ENCODE data around the gene PNPLA6.
A peak's percentile ranks its signal among the peaks of the same experiment; 100 is the strongest.

Gene PNPLA6

GRCh38 chr19:7535047-7535997, at the start of gene PNPLA6:
Gene PNPLA6 (plus strand): TSS chr19:7535717. CDS start chr19:7535789, 72 bp downstream.
- DNase-seq: peak; percentile 89

- no peak for DNase-seq
Measured at GRCh38 chr19:7486923-7487322, 48.6 kb upstream of the PNPLA6 start.

- DNase-seq: peak; percentile 74
Measured at GRCh38 chr19:7488736-7489353, 46.7 kb upstream of the PNPLA6 start, which contains the start of gene PEX11G. Gene PEX11G (minus strand): TSS chr19:7489035. CDS start chr19:7489010, 25 bp downstream.

- no peak for DNase-seq
Measured at GRCh38 chr19:7489609-7490044, 45.9 kb upstream of the PNPLA6 start.

- no peak for DNase-seq
Measured at GRCh38 chr19:7492142-7492541, 43.4 kb upstream of the PNPLA6 start.

GRCh38 chr19:7492558-7492957, 43.0 kb upstream of the PNPLA6 start:
- DNase-seq: no peak

GRCh38 chr19:7494416-7495098, 41.0 kb upstream of the PNPLA6 start:
- no peak for DNase-seq

GRCh38 chr19:7497292-7497691, 38.2 kb upstream of the PNPLA6 start:
- no peak for DNase-seq

GRCh38 chr19:7500811-7501450, 34.6 kb upstream of the PNPLA6 start:
- DNase-seq: peak; percentile 48

GRCh38 chr19:7502552-7502951, 33.0 kb upstream of the PNPLA6 start:
- no peak for DNase-seq

GRCh38 chr19:7504684-7505083, 30.8 kb upstream of the PNPLA6 start:
- no peak for DNase-seq

GRCh38 chr19:7505288-7505681, 30.2 kb upstream of the PNPLA6 start:
- DNase-seq: no peak

GRCh38 chr19:7505682-7506384, 29.7 kb upstream of the PNPLA6 start:
- no peak for DNase-seq

GRCh38 chr19:7506385-7507328, 28.9 kb upstream of the PNPLA6 start:
- DNase-seq: peak; percentile 38

- no peak for DNase-seq
Measured at GRCh38 chr19:7507884-7508283, 27.6 kb upstream of the PNPLA6 start.

GRCh38 chr19:7509625-7510024, 25.9 kb upstream of the PNPLA6 start:
- DNase-seq: no peak

GRCh38 chr19:7512400-7512851, 23.1 kb upstream of the PNPLA6 start:
- DNase-seq: no peak

- no peak for DNase-seq
Measured at GRCh38 chr19:7513809-7514642, 21.5 kb upstream of the PNPLA6 start.

- no peak for DNase-seq
Measured at GRCh38 chr19:7515110-7515644, 20.3 kb upstream of the PNPLA6 start.
